Measurements from ENCODE around the gene TRIM50. TPM values are rescaled to one million over a fixed set of nuclear protein-coding genes. Genes with fewer than 3 reads are reported as not detected.

Gene TRIM50
- total RNA-seq, result not detected in 2 replicates

DNA sequence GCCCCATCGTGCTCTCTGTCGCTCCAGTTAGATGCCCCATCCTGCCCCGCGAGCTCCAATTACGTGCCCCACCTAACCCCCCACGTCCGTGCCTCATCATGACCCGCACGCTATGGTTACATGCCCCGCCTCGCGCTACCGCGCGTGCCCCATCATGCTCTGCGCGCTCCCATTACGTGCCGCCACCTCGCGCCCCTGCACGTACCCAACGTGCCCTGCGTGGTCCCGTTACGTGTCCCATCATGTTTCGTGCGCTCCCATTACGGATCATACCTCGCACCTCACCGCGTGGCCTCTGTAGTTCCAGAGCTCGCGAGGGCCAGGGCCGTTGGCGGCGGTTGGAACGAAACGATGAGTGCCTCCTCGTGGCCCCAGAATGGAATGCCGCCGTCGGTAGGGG is at the start of gene TRIM50, which contains the start of gene FKBP6:
Gene TRIM50, minus strand, starts transcription at position 161 of the 400 bp plus-strand sequence. CDS start 3,295 bp downstream, outside the sequence.
Gene FKBP6, plus strand, starts transcription at position 240 of the 400 bp plus-strand sequence. CDS start 268 bp downstream, outside the sequence.

DNA sequence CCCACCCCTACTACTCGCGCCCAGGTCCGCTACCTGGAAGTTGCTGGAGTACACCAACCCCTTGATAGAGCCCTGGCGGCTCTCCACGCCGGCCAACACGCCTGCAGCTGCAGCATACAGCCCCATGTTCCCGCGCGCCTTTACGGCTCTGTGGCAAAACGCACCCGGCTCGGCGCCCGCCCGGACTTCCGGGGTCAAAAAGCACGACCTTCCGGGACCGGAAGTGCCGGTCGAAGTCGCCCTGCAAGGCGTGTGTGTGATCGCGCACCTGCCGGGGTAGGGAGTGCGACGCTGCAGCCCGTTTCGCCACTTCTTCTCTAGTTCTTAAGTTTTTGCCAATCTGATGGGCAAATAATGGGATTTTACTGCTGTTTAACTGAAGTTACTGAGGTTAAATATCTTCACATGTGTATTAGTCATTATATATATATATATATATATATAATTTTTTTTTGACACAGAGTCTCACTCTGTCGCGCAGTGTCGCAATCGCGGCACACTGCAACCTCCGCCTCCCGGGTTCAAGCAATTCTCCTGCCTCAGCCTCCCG is 19.1 kb downstream of the TRIM50 start, which contains the start of gene NSUN5:
Gene NSUN5, minus strand, starts transcription at position 162 of the 550 bp plus-strand sequence. Its CDS starts 36 bp downstream, at position 126.

Small RNA genes within 50 kb of the gene (small RNA-seq; reads per million reads assigned to genes)
- gene RNU6-1080P, result not detected

Other genes with a start within 250 kb of the TRIM50 start
- not detected in 2 replicates for gene SPDYE9, start 242.0 kb downstream of the TRIM50 start, total RNA-seq
- gene NSUN5, start 19.3 kb downstream of the TRIM50 start, total RNA-seq, result 16.6 and 20.3 TPM in 2 replicates
- not detected in 2 replicates for gene FKBP6, start 79 bp upstream of the TRIM50 start, total RNA-seq
- gene FZD9, start 105.7 kb upstream of the TRIM50 start, total RNA-seq, result 0.81 and 0.85 TPM in 2 replicates
- 48.7 and 51.0 TPM in 2 replicates for gene BAZ1B, start 194.2 kb upstream of the TRIM50 start, total RNA-seq
- gene BCL7B, start 229.6 kb upstream of the TRIM50 start, total RNA-seq, result 32.6 and 36.4 TPM in 2 replicates

Data from hair follicle dermal papilla cell (primary cell).